Subcutaneous adipose tissue (tissue), 4 donors: ENCODE results near the gene ZXDC. TPM values are rescaled to one million over a fixed set of nuclear protein-coding genes. Genes with fewer than 3 reads are reported as not detected.

ENCODE experiments used
- CTCF ChIP-seq: fragments of 450-650 bp; IDR thresholded peaks from one replicate; pipeline ENCODE4 v1.5.1; 2016; ENCODE audit warnings: low read depth, mild to moderate bottlenecking, control low read depth, antibody characterized with exemption, moderate library complexity
- total RNA-seq, 4 donors: library from RNA; depleted of rRNA; stranded (reverse); fragments of >200 nt; gene quantifications; one replicate each; pipeline ENCODE4 v1.1.0, GENCODE V29; 2016

The ZXDC gene
- total RNA-seq, 4 donors from 2014 or later: 24.0 to 44.8 (median 26.3) TPM

GRCh38 chr3:126474498-126475412 is 936 bp downstream of the ZXDC start:
- no peak for TF ChIP-seq CTCF

- no peak for TF ChIP-seq CTCF
Observed at GRCh38 chr3:126473292-126474168, 2.2 kb downstream of the ZXDC start.

- no peak for TF ChIP-seq CTCF
Observed at GRCh38 chr3:126472277-126473006, 3.2 kb downstream of the ZXDC start.

- TF ChIP-seq CTCF: no peak
Observed at GRCh38 chr3:126469479-126469878, 6.2 kb downstream of the ZXDC start.

GRCh38 chr3:126468028-126468891 is 7.4 kb downstream of the ZXDC start:
- TF ChIP-seq CTCF: no peak

GRCh38 chr3:126467611-126467955 is 8.1 kb downstream of the ZXDC start:
- TF ChIP-seq CTCF: no peak
